HG02759 (cell line): ENCODE results near the gene C1QTNF6.
"Not testable (repeated sequence)": the region's sequence is repeated elsewhere in the genome, so short reads cannot be mapped to it uniquely, and the experiment has no call there.

Experiments used
- ATAC-seq: cut with Tn5 transposase; IDR thresholded peaks from one replicate; pipeline ENCODE4 v1.9.1; 2021; ENCODE audit warnings: mild to moderate bottlenecking, moderate library complexity; ENCODE audit not compliant: unreplicated experiment

Gene C1QTNF6

DNA sequence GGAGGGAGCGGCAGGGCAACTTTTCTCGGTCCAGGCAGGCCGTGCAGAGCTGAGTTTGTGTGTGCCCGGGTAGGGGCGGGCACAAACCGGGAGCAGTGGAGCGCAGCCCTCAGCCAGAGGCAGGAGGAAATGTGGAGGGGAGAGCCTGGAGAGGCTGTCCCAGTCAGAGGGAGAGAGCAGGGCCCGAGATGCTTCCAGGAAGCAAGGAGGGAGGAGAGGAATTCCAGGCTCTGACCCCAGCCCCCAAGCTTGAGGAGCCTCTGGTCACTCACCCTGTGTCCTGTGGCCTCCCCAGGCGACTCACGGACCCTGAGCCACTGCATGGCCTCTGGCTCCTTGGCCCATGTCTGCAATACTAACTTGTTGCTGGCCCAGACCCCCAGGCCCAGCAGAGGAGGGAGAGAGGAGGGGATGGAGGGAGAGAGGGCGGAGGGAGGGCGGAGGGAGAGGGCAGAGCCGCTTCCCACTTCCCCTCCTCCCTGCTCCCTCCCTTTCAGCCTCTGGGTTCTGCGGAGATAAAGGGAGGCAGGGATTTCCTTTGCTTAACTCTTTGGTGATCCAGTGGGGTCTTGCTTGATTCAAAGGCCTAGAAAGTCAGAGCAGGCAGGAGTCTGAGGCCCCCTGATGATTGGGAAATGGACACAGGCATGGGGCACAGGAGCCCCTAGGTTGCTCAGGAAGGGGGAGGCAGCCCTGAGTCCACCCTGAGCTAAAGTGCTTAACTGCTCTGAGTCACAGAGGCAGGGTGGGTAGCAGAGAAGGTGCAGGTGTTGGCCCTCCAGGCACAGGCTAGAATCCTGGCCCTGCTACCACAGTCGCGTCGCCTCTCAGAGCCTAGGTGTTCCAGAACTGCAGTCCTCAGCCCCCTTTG lies at the start of gene C1QTNF6:
Gene C1QTNF6 (minus strand): TSS at position 357 of the 871 bp plus-strand sequence. CDS start 34 bp downstream, at position 323.
- ATAC-seq = no peak

DNA sequence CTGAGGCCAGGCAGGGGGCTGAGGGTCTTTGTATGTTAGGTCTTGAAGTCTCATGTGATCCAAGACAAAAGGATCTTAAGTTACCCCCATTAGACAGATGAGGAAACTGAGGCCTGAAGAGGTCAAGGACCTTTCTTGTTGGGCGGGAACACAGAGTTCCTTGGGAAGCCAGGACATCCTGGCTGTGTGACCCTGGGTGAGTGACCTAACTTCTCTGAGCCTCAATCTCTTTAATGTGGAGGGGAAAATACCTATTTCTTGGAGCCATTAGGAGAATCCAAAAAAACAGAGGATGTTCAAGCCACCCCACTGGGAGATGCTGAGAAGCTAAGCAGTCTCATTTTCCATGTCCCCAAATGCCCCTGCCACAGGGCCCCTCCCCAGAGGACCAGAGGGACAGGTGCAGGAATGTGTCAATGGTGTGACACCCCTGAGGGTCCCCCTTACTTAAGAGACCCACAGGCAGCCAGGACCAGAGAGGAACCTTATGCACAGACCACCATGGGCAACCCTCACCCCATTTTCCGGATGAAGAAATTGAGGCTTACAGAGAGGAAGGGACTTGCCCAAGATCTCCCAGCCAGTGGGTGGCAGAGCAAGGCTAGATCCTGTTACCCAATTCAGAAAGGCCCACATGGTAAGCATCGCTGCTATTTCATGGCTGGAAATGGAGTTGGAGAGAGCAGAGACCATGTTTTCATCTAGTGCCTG lies 48.0 kb upstream of the C1QTNF6 start:
- no peak for ATAC-seq

DNA sequence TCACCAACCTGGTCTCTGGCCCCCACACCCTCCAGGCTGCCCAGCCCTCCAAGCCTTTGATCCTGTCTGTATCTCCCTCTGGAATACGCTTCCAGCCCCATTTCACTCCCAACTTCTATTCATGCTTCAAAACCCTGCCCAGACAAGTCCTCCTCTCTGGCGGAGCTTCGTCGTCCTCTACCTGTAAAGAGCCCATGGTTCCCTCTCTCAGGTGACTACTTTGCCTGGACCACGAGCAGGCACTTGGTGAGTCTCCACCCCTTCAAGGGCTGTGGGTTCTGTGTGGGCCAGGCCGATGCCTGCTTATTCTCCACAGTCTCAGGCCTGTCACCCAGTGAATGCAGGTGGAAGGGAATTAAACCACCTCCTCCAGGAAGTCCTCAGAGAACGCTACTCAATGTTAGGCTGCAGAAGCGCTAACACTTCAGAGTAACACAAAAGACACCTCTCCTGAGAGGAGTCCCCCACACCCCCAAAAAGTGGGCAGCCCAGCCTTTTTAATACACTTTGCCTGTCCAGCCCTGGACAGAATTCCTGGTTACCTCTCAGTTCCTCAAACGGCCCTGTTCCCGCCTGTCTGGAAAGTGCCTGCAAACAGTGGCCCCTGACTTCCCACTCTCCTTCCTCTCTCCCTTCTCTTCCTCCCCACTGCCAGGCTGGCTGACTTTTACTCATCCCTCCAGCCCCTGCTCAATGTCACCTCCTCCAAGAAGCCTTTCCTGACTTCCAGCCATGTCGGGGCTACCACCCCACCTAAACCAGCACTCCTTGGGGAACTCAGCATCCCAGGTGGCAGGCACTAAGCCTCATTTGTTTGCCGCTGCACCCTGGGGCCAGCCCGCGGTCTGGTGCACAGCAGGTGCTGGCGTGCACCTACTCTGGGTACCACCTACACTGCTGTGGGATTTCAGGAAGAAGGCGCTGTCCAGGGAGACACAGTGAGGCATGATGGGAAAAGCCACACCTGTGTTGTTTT lies 47.0 kb upstream of the C1QTNF6 start:
- no peak for ATAC-seq

DNA sequence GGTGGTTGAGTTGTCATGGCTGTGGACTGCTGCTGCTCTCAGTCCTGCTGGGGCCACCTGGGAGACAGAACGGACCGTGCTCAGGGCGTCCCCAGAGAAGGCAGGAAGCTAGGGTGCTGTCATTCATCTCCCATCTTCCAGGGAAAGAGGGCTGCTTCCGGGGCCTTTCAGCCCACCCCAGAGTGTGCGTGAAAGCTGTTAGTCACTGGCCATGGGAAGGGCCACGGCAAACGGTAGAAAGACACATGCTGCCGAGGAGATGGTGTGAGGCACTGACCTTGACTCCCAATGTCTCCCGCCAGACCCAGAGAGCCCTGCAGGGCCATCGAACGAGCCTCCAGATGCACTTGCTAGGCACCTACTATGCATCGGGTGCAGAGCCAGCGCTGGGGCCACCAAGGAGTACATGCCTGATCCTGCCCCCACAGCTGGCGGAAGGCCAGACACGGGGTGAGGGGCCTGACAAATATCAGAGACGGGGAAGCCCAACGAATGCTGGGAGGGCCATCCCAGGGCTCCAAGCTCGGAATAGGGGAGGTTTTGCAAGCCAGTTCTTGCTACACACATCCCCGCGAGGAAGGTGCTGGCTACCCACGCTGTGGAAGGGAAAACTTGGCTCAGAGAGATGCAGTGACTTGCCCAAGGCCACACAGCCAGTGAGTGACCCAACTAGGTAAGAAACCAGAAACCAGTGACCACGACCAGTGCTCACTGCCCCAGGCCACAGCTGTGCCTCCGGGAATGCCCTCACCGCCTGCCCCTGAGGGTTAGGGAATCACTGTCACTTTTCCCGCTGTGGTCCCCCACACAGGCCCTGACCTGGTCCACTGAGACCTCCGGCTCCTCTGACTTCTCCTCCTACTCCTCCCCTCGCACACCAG lies 45.9 kb upstream of the C1QTNF6 start:
- no peak for ATAC-seq

DNA sequence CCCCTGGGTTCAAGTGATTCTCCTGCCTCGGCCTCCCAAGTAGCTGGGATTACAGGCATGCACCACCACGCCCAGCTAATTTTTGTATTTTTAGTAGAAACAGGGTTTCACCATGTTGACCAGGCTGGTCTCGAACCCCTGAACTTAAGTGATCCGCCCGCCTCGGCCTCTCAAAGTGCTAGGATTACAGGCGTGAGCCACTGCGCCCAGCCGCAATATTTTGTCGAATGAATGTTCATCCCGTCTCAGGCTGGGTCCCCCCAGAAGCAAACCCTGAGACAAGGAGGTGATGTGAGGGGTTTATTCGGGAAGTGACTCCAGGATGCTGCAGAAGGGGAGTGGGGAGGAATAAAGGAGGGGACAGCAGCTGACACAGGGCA lies 45.3 kb upstream of the C1QTNF6 start:
- not testable (repeated sequence) for ATAC-seq

DNA sequence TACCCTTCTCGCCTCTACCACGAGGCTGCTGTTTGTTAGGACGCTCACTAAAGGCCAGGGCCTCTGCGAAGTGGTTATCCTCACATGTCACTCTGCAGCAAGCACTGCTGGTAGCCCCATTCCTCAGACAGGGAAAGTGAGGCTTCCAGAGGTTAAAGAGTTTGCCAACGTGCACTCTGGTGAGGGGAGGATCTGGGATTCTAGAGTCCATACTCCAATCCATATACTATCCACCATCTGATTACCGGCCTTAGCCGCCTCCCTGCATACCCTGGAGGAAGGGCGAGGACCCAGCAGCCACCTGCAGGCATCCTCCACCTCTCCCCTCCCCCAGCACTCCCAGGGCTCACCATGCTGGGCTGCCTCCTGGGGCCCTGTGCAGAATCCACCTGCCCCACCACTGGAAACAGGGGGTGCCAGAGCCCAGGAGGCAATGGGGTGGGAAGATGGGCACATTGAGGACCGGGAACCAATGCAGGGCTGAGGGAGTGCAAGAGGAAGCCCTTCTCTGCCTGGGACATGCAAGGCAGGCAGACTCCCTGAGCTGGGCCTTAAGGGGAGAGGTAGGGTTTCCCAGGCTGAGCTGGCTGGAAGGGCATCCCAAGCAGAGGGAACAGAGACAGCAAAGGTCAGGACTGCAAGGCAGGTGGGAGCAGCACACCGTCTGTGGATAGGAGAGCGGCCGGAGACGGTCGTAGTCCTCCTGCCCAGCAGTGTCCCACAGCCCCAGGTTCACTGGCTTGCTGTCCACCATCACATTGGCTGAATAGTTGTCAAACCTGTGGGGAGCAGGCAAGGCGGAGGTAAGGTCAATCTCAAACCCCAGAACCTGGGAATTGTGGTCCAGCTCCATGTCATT lies 44.3 kb upstream of the C1QTNF6 start:
- no peak for ATAC-seq

DNA sequence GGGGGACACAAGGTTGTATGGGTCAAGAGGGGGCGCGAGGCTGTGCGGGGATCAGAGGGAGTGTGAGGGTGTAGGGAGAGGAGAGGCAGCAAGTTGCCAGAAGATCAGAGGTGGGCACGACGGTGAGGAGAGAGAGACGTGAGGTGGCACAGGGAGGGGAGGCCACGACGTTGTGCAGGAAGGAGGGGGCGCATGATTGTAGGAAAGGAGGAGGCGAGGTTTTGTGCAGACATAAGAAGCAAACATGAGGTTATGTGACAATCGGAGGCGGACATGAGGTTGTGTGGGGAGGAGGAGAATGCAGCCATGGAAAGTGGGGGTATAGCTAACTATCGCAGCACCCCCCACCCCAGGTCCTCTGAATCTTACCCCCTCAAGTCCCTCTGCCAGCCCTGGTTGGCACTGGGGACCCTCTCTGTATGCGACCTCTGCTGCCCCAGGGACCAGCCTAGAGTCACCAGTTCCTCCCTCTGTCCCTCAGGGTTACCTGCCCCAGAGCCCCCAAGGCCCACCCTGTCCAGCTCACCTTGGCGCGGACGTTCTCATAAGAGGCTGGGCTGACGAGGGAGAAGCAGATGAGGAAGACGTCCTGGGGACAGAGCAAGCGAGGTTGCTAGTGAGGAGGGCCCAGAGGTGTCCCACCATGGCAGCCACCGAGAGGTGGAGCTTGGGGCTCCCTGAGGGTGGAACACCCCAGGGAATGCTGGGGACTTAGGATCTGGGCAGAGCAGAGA lies 43.5 kb upstream of the C1QTNF6 start:
- ATAC-seq = no peak

DNA sequence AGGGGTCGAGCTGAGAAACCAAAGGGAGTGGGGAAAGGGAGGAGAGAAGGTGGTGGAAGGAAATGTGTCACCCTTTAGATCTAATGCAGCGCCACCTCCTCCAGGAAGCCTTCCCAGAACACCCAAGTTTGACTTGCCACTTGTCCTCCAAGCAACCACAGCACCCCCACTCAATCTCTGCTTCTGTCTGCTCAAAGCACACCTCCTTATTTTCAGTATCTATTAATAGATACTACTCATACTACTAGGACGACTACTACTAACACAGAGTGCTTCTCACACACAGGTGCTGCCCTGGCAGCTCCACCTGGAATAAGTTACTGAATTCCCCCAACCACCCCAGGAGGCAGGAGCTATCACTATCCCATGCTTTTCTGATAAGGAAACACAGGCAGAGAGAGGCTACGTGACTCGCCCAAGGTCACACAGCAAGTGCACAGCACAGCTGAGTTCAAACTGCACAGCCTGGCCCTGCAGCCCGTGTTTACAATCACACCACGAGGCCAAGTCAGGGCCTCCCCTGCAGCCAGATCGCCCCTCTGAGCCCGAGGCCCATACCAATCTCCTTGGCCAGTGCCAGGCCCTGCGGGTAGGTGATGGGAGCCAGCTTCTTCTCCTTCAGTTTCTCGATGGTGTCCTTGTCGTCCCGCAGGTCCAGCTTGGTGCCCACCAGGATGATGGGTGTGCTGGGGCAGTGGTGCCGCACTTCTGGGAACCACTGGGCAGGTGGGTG lies 42.8 kb upstream of the C1QTNF6 start:
- ATAC-seq = peak; percentile 28

DNA sequence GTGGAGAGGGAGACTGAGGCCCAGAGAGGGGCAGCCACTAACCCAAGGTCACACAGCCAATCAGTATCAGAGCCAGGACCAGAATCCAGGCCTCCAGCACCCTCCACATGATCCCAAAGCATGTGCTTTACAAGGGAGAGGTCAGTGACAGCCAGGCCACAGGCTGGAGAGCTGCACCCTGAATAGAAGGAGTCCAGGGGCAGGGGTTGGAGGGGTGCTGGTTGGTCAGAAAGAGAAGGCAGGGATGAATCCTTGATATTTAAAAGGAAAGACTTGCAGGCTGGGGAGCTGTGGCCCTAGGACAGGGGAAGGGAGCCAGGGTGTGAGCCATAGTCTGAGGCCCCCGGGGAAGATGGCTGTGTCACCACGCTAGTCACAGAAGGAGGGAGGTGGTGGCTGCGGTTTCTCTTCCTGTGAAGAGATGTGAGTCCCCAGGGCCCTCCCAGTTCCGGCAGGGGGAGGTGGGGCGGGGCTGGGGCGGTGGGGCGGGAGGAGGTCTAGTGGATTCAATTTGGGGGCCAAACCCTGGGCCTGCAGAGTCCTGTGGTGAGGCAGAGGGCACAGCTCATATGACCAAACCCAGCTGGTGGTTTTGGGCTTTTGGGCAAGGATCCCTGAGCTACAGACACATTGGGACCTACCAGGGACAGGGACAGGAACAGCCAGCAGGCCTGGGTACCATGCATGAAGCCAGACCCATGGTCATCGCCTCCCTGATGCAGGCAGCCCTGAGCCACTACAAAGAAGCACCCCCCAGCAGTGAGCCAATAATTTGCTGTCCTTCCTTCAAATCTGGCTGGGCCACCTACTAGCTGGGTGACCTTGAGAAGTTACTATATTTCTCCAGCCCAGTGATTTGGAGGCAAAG lies 42.0 kb upstream of the C1QTNF6 start:
- peak; percentile 64 for ATAC-seq

DNA sequence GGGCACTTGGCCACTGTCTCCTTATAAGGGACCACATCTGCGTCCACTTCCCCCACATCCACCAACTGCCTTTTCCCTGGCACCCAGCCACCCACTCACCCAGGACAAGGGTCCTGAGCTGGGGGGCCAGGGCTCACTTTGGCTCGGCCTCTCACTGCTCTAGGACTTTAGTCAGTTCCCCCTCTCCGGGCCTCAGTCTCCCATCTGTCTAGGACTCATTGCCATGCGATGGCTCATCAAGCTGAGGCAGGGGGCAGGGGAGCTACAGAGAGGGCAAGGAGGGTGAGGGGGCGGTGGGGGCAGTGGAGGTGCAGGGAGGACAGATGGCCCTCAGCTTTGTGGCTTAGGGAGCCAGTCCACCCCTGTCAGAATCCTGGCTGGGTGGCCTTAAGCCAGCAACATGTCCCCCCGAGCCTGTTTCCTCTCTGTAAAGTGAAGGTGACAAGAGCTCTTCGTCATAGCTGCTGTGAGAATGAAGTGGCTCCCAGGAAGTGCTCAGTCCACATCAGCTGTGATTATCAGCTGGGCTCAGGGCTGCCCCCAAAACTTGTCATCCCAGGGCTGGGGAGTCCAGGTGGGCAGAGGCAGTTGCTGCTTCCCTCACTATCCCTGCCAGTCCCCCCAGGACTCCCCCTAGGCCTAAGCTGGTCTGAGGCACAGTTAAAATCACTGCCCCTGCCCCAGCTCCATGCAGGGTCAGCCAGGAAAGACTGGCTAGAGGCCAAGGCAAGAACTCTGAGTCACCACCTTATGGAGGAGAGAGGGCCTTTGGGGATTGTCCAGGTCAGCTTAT lies 41.2 kb upstream of the C1QTNF6 start:
- ATAC-seq = no peak

DNA sequence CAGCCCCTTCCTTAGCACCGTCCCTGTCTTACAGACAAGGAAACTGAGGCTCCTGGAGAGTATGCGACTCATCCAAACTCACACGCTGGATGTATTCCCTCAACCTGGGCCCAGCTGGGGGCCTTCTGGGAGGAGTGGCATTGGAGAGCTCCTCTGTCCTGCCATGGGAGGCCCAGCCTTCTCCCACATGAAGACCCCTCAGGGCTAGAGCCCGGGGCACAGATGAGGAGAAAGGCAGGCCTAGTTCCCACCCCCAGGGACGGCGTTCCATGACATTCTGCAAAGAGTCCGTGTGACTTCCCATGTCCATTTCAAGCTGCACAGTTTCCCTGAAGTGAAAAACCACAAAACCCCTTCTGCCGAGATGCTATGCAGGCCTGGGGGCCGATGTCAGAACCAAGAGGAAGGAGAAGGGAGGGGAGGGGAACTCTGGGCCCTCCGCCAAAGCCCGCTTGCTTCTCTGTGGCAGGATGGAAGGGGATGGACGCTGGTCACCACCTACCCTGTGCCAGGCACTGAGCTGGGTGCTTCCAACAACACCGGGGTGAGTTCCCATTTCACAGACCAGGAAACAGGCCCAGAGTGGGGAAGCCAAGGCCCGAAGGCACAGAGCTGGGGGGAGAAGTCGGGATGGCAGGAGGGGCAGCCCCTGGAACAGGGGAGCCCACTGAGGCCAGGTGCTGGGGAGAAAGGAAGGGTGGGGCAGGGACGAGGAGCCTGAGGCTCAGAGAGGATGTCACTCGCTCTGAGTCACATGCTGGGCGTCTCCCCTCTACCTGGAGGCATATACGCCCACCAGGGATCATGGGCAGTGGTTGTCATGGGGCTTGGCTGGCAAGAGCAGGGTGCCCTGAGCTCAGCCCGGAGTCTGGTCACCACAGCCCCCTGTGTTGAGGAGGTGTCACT lies 40.3 kb upstream of the C1QTNF6 start:
- ATAC-seq = no peak

DNA sequence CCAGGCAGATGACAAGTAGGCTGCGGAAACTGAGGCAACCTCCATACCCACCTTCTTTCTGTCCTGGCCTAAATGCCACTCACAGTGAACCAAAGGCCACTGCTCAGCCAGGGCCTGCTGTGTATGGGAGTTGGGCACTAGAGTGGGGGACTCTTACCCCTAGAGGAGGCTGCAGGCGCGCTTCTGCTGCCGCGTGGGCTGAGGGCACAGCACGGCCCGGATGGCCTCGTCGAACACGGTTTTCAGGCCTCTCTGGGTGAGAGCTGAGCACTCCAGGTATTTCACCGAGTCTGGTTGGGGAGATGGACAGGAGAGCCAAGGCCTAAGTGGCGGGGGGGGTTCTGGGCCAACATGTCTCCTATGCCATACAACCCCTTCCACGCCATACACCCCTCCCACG lies 38.5 kb upstream of the C1QTNF6 start:
- no peak for ATAC-seq

DNA sequence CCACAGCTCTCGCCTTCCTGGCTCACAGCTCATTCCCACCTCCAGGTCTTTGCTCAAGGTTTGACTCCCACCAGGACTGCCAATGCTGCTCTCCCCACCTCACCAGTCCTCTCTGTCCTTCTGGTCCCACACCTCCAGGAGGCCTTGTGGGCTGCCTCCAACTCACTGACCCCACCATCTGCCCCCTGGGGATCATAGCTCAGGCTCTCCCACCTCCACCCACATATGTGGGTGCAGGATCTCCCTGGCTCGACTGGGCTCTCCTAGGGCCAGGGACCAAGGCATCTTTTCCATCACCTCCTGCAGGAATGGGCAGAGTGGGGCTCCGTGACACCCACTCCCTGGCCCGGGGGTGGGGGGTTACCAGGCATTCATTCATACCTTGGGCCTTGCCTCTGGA lies 38.0 kb upstream of the C1QTNF6 start:
- ATAC-seq = no peak

DNA sequence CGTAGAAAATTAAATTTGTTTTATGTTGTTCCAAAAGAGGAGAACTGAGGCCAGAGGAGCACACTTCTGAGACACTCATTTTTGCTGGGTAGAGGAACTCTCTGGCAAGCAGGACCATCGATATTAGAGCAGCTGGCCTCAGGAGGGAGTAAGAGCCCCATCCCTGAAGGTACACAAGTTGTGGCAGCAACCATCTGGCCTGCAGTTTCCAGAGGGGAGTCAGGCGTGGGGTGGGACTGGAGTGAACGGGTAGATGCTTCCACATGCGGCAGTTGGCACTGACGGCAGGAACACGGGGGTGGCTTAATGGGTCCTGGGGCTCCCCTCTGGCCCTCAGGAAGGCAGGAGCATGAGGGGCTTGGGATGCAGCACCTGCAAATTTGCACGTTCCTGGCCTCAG lies 37.4 kb upstream of the C1QTNF6 start:
- ATAC-seq = no peak
